ENCODE results near the gene NDUFAF2. TPM values are rescaled to one million over a fixed set of nuclear protein-coding genes. Genes with fewer than 3 reads are reported as not detected.

Gene NDUFAF2
- total and polyA plus RNA-seq, 2 of the 8 experiments (the other 6 are each of a cell fraction or from before 2014, with no cell fraction given) = 10.7 to 46.5 TPM

DNA sequence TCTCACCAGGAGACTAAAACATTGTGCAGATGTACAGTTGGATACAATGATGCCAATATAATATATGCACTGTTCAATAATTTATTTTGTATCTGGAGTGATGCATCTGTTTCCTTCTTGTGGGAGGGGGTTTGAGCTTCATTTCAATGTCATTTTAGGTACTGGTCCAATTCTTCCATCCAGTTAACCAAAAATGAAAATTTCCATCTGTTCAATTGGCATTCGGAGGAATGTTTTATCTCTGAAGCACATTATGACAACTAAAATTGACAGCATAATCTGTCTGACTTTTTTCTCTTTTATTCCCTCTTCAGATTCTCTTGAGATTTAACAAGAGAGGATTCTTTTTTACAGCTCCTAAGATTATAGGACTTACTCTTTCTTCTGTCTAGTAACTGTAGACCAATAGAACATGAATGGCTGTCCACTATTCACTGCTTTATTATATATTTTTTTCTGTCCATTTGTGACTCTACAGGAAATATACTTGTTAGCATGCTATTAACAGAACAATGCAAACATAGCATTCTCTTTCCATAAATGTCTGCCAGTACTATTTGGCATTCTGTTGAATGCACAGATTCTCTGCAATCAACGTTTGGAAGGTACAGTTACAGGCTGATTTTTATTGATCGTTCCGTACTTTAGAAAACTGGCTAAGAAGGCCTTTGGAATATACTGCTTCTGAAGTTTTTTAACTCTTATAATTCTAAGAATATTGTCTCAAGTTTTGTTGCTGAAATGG, 57.8 kb downstream of the NDUFAF2 start:
- no peak overlapping the region for H2BK15ac ChIP-seq (ENCODE audit: low read length)
- FAIRE-seq (no peak), DNase-seq (ENCODE audit: low read depth in 1 of 2, low spot score in 2 of 2) (no peak)
- no peak overlapping the region for H2BK120ac ChIP-seq (replicated peaks; ENCODE audit: low read depth, low read length)
- no peak overlapping the region for H3K23ac ChIP-seq (ENCODE audit: insufficient read length)
- no peak overlapping the region for H3K4ac ChIP-seq (replicated peaks; ENCODE audit: insufficient read length, low read depth, low read length)
- no peaks in the 10 kb centered on the region for H3K23me2 ChIP-seq (ENCODE audit: low read depth, low read length)
- H3K36me3 ChIP-seq (ENCODE audit: control insufficient read depth in 2 of 4, insufficient read depth in 4 of 4, low read length in 3 of 4) = no peaks in the 10 kb centered on the region
- no peak overlapping the region for H3K27ac ChIP-seq (ENCODE audit: low read depth, low read length)
- no peak overlapping the region for H3K56ac ChIP-seq (replicated peaks; ENCODE audit: insufficient read length, low read depth, low read length)
- no peak overlapping the region for H2BK5ac ChIP-seq (ENCODE audit: low read depth, low read length)
- H3K14ac ChIP-seq (ENCODE audit: insufficient read length) = no peak overlapping the region
- H2AK5ac ChIP-seq (ENCODE audit: low read depth, low read length) = no peak overlapping the region
- peaks cover 0 to 2% (median 0%) of the 10 kb centered on the region in 4 experiments; a peak in 1 of 7 replicates for H3K4me1 ChIP-seq (replicated peaks in 1 of 4; ENCODE audit: control insufficient read depth in 3 of 4, insufficient read depth in 4 of 4, low read length in 3 of 4)
- no peaks in the 10 kb centered on the region for H4K20me1 ChIP-seq (replicated peaks in 1 of 2; ENCODE audit: control insufficient read depth in 1 of 2, insufficient read depth in 2 of 2, low read length in 2 of 2)
- H3K27me3 ChIP-seq (replicated peaks in 1 of 4; ENCODE audit: control insufficient read depth in 3 of 4, extremely low read depth in 1 of 4, insufficient read depth in 3 of 4, low read length in 3 of 4) = no peaks in the 10 kb centered on the region
- H2BK20ac ChIP-seq (ENCODE audit: low read length) = no peak overlapping the region
- no peaks in the 10 kb centered on the region for H3K9me3 ChIP-seq (ENCODE audit: insufficient read depth in 2 of 2, low read depth in 1 of 2, low read length in 1 of 2)
- CTCF ChIA-PET (ENCODE audit: partially characterized antibody) = interaction anchor here (3.3 kb wide), 1 partner anchor 8 kb away, joined by 28 read pairs; no protein-coding TSS in a partner anchor
- WGBS, 2 experiments (ENCODE audit: extremely low coverage in 1 of 2, insufficient coverage in 1 of 2, insufficient read length in 1 of 2, insufficient replicate concordance in 2 of 2, low coverage in 1 of 2, low lambda C conversion rate in 2 of 2, missing lambda C conversion rate in 1 of 2) = 82% methylated on average over 4 of the region's 4 CpGs; no CpG with 5 or more reads in 1 of the 2 experiments
- H3K79me2 ChIP-seq (ENCODE audit: control insufficient read depth in 1 of 2, insufficient read depth in 2 of 2, low read length in 2 of 2) = peaks cover 0 to 2% of the 10 kb centered on the region in 2 experiments; a peak in 1 of 4 replicates
- H4K5ac ChIP-seq (ENCODE audit: insufficient read length, low read depth, low read length) = no peak overlapping the region
- no peak overlapping the region for H3K4me3 ChIP-seq (ENCODE audit: extremely low read depth in 1 of 4, insufficient read depth in 2 of 4, low read depth in 3 of 4, low read length in 4 of 4)
- H2AFZ ChIP-seq (ENCODE audit: low read length) = no peak overlapping the region
- H4K91ac ChIP-seq (replicated peaks; ENCODE audit: insufficient read length, low read length) = no peak overlapping the region
- no peak overlapping the region for H3K4me2 ChIP-seq (ENCODE audit: insufficient read depth in 1 of 2, low read depth in 2 of 2, low read length in 2 of 2)
- no peaks in the 10 kb centered on the region for H3K79me1 ChIP-seq (ENCODE audit: low read depth, low read length)
- no peak overlapping the region for H2BK12ac ChIP-seq (ENCODE audit: low read depth, low read length)
- POLR2A ChIA-PET (ENCODE audit: partially characterized antibody) = interaction anchor here (1.6 kb wide), 1 partner anchor 9 kb away, joined by 6 read pairs; no protein-coding TSS in a partner anchor
- no peak for TF ChIP-seq ASH2L (IDR thresholded peaks at IDR 0.05; ENCODE audit: low read length)
- TF ChIP-seq HDAC6 (IDR thresholded peaks at IDR 0.05; ENCODE audit: low read depth, low read length) = no peak
- no peak for TF ChIP-seq RNF2 (IDR thresholded peaks at IDR 0.05; ENCODE audit: borderline replicate concordance, low read depth, low read length, missing control alignments, poor library complexity, severe bottlenecking)
- no peak for TF ChIP-seq GTF2F1 (IDR thresholded peaks at IDR 0.05; ENCODE audit: borderline replicate concordance, low read depth, low read length)
- TF ChIP-seq TEAD4 (IDR thresholded peaks at IDR 0.05; ENCODE audit: low read depth, low read length) = no peak
- TF ChIP-seq BACH1 (IDR thresholded peaks at IDR 0.05; ENCODE audit: low read length) = no peak
- TF ChIP-seq RAD21 (IDR thresholded peaks at IDR 0.05 in 1 of 2, conservative IDR thresholded peaks at IDR 0.05 in 1 of 2; ENCODE audit: low read depth in 2 of 2, low read length in 2 of 2) = no peak
- no peak for TF ChIP-seq HDAC2 (IDR thresholded peaks at IDR 0.05; ENCODE audit: borderline replicate concordance in 1 of 2, low read depth in 2 of 2, low read length in 2 of 2)
- no peak overlapping the region for H3K18ac ChIP-seq (ENCODE audit: extremely low read depth, low read length)
- H3K9ac ChIP-seq (replicated peaks in 1 of 4; ENCODE audit: extremely low read depth in 1 of 4, low read depth in 3 of 4, low read length in 3 of 4) = no peak overlapping the region
- H4K8ac ChIP-seq (ENCODE audit: extremely low read depth, insufficient read depth, low read length) = no peak overlapping the region
